HCT116 (cell line): Measurements from ENCODE around the gene SH3BGRL3. TPM values are rescaled to one million over a fixed set of nuclear protein-coding genes. Genes with fewer than 3 reads are reported as not detected.

Experiments used
- ATAC-seq: fragments of 200-7000 bp; cut with Tn5 transposase; 2 replicates; pipeline ENCODE4 v1.9.1; 2020; ENCODE audit warnings: mild to moderate bottlenecking, moderate library complexity
- BruUV-seq: library from RNA; stranded (reverse); fragments of 400-500 nt; replicated peaks from 2 replicates; lab custom pipeline; 2021; lab: Mats Ljungman, UMichigan
- CTCF ChIA-PET: fragments of 300-600 bp; sonication (Branson Sonifier 250); formaldehyde crosslinking; loops from one replicate; lab custom pipeline; 2021; ENCODE audit warnings: antibody characterized with exemption; lab: Charles Lee
- POLR2A ChIA-PET: fragments of 300-600, 350-600 bp; sonication (Branson Sonifier 250); formaldehyde crosslinking; loops from one replicate; lab custom pipeline; 2021; ENCODE audit warnings: antibody characterized with exemption; lab: Charles Lee
- RAD21 ChIA-PET, 2 experiments: fragments of 300-600 bp; sonication (Branson Sonifier 250); formaldehyde crosslinking; loops; one replicate each; lab custom pipeline; 2023; ENCODE audit warnings: low total read pairs in 2 of 2; ENCODE audit not compliant: uncharacterized antibody in 2 of 2, unreplicated experiment in 2 of 2, low non-redundant PET in 1 of 2; lab: Charles Lee
- DNase-seq: peaks from one replicate; pipeline ENCODE4 v3.0.0-alpha.2; 2010; ENCODE audit warnings: low read depth, low spot score
- H2AFZ ChIP-seq: fragments of 200-600 bp; shearing (Covaris generic), sonication (generic); 2 replicates; pipeline ENCODE4 v1.6.1; 2017; ENCODE audit warnings: low read depth, mixed run types, mixed read lengths, antibody characterized with exemption, low read length; ENCODE audit not compliant: poor library complexity, severe bottlenecking
- H3K27ac ChIP-seq: 2 replicates; pipeline ENCODE4 v1.5.1; 2012; ENCODE audit warnings: low read depth, low read length
- H3K27me3 ChIP-seq: fragments of 200-600 bp; sonication (generic); 2 replicates; pipeline ENCODE4 v1.6.1; 2016; ENCODE audit warnings: mixed run types, low read length, mixed read lengths; ENCODE audit not compliant: insufficient read depth
- H3K36me3 ChIP-seq, 2 experiments: fragments of 200-500 bp in 1 of 2; fragments of 200-600 bp in 1 of 2; sonication (Bioruptor generic) in 1 of 2; sonication (generic) in 1 of 2; 2 replicates each; pipeline versions ENCODE4 v1.5.1 to v1.6.1; 2014 to 2016; ENCODE audit warnings: low read length in 2 of 2, inconsistent platforms in 1 of 2, mixed read lengths in 1 of 2, mixed run types in 1 of 2; ENCODE audit not compliant: insufficient read depth in 2 of 2, control insufficient read depth in 1 of 2
- H3K4me1 ChIP-seq, 2 experiments: fragments of 200-600 bp in 1 of 2; sonication (generic) in 1 of 2; 2 replicates each; pipeline versions ENCODE4 v1.5.1 to v1.6.1; 2012 to 2017; ENCODE audit warnings: low read length in 2 of 2, inconsistent platforms in 1 of 2, mild to moderate bottlenecking in 1 of 2, mixed read lengths in 1 of 2, mixed run types in 1 of 2, moderate library complexity in 1 of 2; ENCODE audit not compliant: insufficient read depth in 2 of 2, control insufficient read depth in 1 of 2
- H3K4me2 ChIP-seq: fragments of 200-600 bp; sonication (generic); 2 replicates; pipeline ENCODE4 v1.6.1; 2017; ENCODE audit warnings: mixed run types, low read length, mixed read lengths
- H3K4me3 ChIP-seq, 2 experiments: fragments of 200-600 bp in 1 of 2; sonication (generic) in 1 of 2; replicated peaks in 1 of 2; 2 replicates each; pipeline ENCODE4 v1.5.1; 2011 to 2016; ENCODE audit warnings: low read length in 2 of 2, control low read depth in 1 of 2, low read depth in 1 of 2, mild to moderate bottlenecking in 1 of 2, mixed read lengths in 1 of 2, mixed run types in 1 of 2
- H3K79me2 ChIP-seq: fragments of 200-600 bp; sonication (generic); 2 replicates; pipeline ENCODE4 v1.6.1; 2017; ENCODE audit warnings: mild to moderate bottlenecking, mixed run types, low read length, moderate library complexity, mixed read lengths; ENCODE audit not compliant: insufficient read depth
- H3K9ac ChIP-seq: fragments of 200-600 bp; sonication (generic); 2 replicates; pipeline ENCODE4 v1.6.1; 2016; ENCODE audit warnings: low read length, mixed read lengths
- H3K9me2 ChIP-seq: fragments of 200-600 bp; sonication (generic), shearing (Covaris generic); 2 replicates; pipeline ENCODE4 v1.6.1; 2017; ENCODE audit warnings: mixed run types, mild to moderate bottlenecking, moderate library complexity; ENCODE audit not compliant: insufficient read depth
- H3K9me3 ChIP-seq, 2 experiments: fragments of 200-500 bp in 1 of 2; fragments of 200-600 bp in 1 of 2; sonication (Bioruptor generic) in 1 of 2; sonication (generic) in 1 of 2; 2 replicates each; pipeline ENCODE4 v1.6.1; 2014 to 2017; ENCODE audit warnings: low read length in 2 of 2, mixed read lengths in 2 of 2, inconsistent platforms in 1 of 2, low read depth in 1 of 2, mild to moderate bottlenecking in 1 of 2, mixed run types in 1 of 2, moderate library complexity in 1 of 2; ENCODE audit not compliant: control insufficient read depth in 1 of 2, insufficient read depth in 1 of 2
- H4K20me1 ChIP-seq: fragments of 200-600 bp; sonication (generic), shearing (Covaris generic); 2 replicates; pipeline ENCODE4 v1.6.1; 2017; ENCODE audit warnings: mixed run types, mild to moderate bottlenecking, moderate library complexity; ENCODE audit not compliant: insufficient read depth
- FOSL1 ChIP-seq: IDR thresholded peaks from 2 replicates; pipeline ENCODE4 v1.6.1; 2012; ENCODE audit warnings: low read depth
- JUND ChIP-seq: IDR thresholded peaks from 2 replicates; pipeline ENCODE4 v1.6.1; 2012
- RAD21 ChIP-seq: IDR thresholded peaks from 2 replicates; pipeline ENCODE4 v1.6.1; 2012; ENCODE audit warnings: low read depth, mild to moderate bottlenecking
- REST ChIP-seq: IDR thresholded peaks from 2 replicates; pipeline ENCODE4 v1.6.1; 2012; ENCODE audit warnings: low read depth
- SIN3A ChIP-seq: IDR thresholded peaks from 2 replicates; pipeline ENCODE4 v1.6.1; 2012; ENCODE audit warnings: low read depth
- ZBTB33 ChIP-seq: IDR thresholded peaks from 2 replicates; pipeline ENCODE4 v1.6.1; 2011; ENCODE audit warnings: mild to moderate bottlenecking, low read length, moderate library complexity; ENCODE audit not compliant: insufficient replicate concordance; ENCODE audit errors: extremely low read depth
- ZFX ChIP-seq: fragments of 450-650 bp; IDR thresholded peaks from 2 replicates; pipeline ENCODE4 v1.6.1; 2017
- intact Hi-C: fragments of 100-400 bp; cut with micrococcal nuclease; formaldehyde crosslinking; loops from 2 replicates; pipeline ENCODE4 v1.10.0; 2022
- total RNA-seq: library from RNA; stranded (reverse); gene quantifications from one replicate; pipeline ENCODE4 v1.2.1, GENCODE V29; 2021; ENCODE audit not compliant: unreplicated experiment
- TF ChIP-seq, protein P1 (sequence below), 3 experiments: fragments of 200-600 bp in 1 of 3; sonication (generic) in 1 of 3; IDR thresholded peaks in 2 of 3; conservative IDR thresholded peaks in 1 of 3; 2 replicates each; pipeline ENCODE4 v1.5.1; 2012 to 2017; ENCODE audit warnings: low read depth in 2 of 3, low read length in 2 of 3, antibody characterized with exemption in 1 of 3, borderline replicate concordance in 1 of 3, control low read depth in 1 of 3, mild to moderate bottlenecking in 1 of 3, mixed read lengths in 1 of 3, mixed run types in 1 of 3, moderate library complexity in 1 of 3; ENCODE audit not compliant: insufficient read depth in 1 of 3

The SH3BGRL3 gene
- total RNA-seq, 1 experiment from 2014 or later: 112 TPM

DNA sequence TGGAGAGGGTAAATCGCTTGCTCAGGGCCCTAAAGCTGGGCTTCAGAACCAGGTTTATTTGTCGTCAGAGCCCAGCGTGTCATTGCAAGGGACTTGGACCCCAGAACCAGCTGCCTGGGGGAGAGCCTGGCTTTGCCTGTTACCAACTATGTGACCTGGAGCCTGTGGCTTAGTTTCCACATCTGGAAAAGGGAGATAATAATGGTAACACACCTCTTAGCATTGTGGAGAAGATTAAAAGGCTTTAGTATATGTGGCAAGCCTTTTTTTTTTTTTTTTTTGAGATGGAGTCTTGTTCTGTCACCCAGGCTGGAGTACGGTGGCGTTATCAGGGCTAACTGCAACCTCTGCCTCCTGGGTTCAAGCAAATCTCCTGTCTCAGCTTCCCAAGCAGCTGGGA, 50.4 kb downstream of the SH3BGRL3 start:
- intact Hi-C loops: no loop called here
- Histone ChIP-seq H3K4me1 (peaks cover 0 to 5% of the 10 kb centered on the region in 2 experiments; a peak in 3 of 4 replicates), H3K4me2 (no peak overlapping the region), H3K9ac (no peak overlapping the region)
- CTCF ChIA-PET: no interaction called here
- TF ChIP-seq SIN3A (no peak), REST (no peak), ZBTB33 (no peak), RAD21 (no peak), JUND (no peak), ZFX (no peak), FOSL1 (no peak)
- TF ChIP-seq, protein P1, sequence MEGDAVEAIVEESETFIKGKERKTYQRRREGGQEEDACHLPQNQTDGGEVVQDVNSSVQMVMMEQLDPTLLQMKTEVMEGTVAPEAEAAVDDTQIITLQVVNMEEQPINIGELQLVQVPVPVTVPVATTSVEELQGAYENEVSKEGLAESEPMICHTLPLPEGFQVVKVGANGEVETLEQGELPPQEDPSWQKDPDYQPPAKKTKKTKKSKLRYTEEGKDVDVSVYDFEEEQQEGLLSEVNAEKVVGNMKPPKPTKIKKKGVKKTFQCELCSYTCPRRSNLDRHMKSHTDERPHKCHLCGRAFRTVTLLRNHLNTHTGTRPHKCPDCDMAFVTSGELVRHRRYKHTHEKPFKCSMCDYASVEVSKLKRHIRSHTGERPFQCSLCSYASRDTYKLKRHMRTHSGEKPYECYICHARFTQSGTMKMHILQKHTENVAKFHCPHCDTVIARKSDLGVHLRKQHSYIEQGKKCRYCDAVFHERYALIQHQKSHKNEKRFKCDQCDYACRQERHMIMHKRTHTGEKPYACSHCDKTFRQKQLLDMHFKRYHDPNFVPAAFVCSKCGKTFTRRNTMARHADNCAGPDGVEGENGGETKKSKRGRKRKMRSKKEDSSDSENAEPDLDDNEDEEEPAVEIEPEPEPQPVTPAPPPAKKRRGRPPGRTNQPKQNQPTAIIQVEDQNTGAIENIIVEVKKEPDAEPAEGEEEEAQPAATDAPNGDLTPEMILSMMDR (IDR thresholded peaks at IDR 0.05 in 2 of 3, conservative IDR thresholded peaks at IDR 0.05 in 1 of 3; ENCODE audit: borderline replicate concordance in 1 of 3, insufficient read depth in 1 of 3, low read depth in 2 of 3, low read length in 2 of 3): no peak
- TF ChIP-seq, all 23 proteins: peak for 0
- Histone ChIP-seq H2AFZ (no peak overlapping the region), H3K79me2 (no peaks in the 10 kb centered on the region), H3K27ac (no peak overlapping the region), H4K20me1 (no peaks in the 10 kb centered on the region), H3K9me2 (no peaks in the 10 kb centered on the region), H3K36me3 (peaks cover 0 to 8% of the 10 kb centered on the region in 2 experiments; a peak in 2 of 4 replicates), H3K9me3 (no peaks in the 10 kb centered on the region), H3K4me3 (no peak overlapping the region), H3K27me3 (no peaks in the 10 kb centered on the region)
- ChIA-PET POLR2A (no interaction called here), RAD21 (no interaction called here)
- ATAC-seq: no peak
- DNase-seq: no peak
- no TSS peak for BruUV-seq

Other genes starting within 250 kb of the SH3BGRL3 start
- not detected for gene SLC30A2, start 234.0 kb upstream of the SH3BGRL3 start, total RNA-seq
- not detected for gene TRIM63, start 212.5 kb upstream of the SH3BGRL3 start, total RNA-seq
- gene PDIK1L, start 168.3 kb upstream of the SH3BGRL3 start, total RNA-seq: 8.8 TPM
- gene FAM110D, start 121.0 kb upstream of the SH3BGRL3 start, total RNA-seq: 0.34 TPM
- not detected for gene C1orf232, start 111.1 kb upstream of the SH3BGRL3 start, total RNA-seq
- gene ZNF593, start 110.2 kb upstream of the SH3BGRL3 start, total RNA-seq: 62.4 TPM
- not detected for gene ZNF593OS, start 108.3 kb upstream of the SH3BGRL3 start, total RNA-seq
- 26.6 TPM for gene CNKSR1, start 102.6 kb upstream of the SH3BGRL3 start, total RNA-seq
- gene CATSPER4, start 89.5 kb upstream of the SH3BGRL3 start, total RNA-seq: not detected
- 37.2 TPM for gene CEP85, start 45.9 kb upstream of the SH3BGRL3 start, total RNA-seq
- gene UBXN11, start 26.6 kb downstream of the SH3BGRL3 start, total RNA-seq: 19.3 TPM
- 2.0 TPM for gene CD52, start 37.9 kb downstream of the SH3BGRL3 start, total RNA-seq
- 10.5 TPM for gene CRYBG2, start 74.0 kb downstream of the SH3BGRL3 start, total RNA-seq
- not detected for gene ZNF683, start 92.7 kb downstream of the SH3BGRL3 start, total RNA-seq
- 1.4 TPM for gene LIN28A, start 130.7 kb downstream of the SH3BGRL3 start, total RNA-seq
- gene DHDDS, start 152.2 kb downstream of the SH3BGRL3 start, total RNA-seq: 46.0 TPM
- 483 TPM for gene HMGN2, start 192.4 kb downstream of the SH3BGRL3 start, total RNA-seq
- gene RPS6KA1, start 249.7 kb downstream of the SH3BGRL3 start, total RNA-seq: 47.0 TPM